ENCODE data around the gene ERBB4. TPM values are rescaled to one million over a fixed set of nuclear protein-coding genes. Genes with fewer than 3 reads are reported as not detected.

The ERBB4 gene
- total RNA-seq, 1 donor from 2014 or later: 1.7 TPM

GRCh38 chr2:211354481-211354880 is 1184.1 kb downstream of the ERBB4 start:
- no peak for TF ChIP-seq CTCF (IDR thresholded peaks at IDR 0.05)
- Histone ChIP-seq H3K27ac (no peak overlapping the region), H3K4me1 (no peaks in the 10 kb centered on the region), H3K9me3 (no peaks in the 10 kb centered on the region), H3K27me3 (no peaks in the 10 kb centered on the region), H3K36me3 (no peaks in the 10 kb centered on the region), H3K4me3 (no peak overlapping the region)
- intact Hi-C loops (cut with DNase I): no loop called here
- DNase-seq (ENCODE audit: low spot score in 2 of 2): no peak

GRCh38 chr2:211351987-211352386 is 1186.6 kb downstream of the ERBB4 start:
- TF ChIP-seq CTCF (IDR thresholded peaks at IDR 0.05): no peak
- intact Hi-C loops (cut with DNase I): no loop called here

GRCh38 chr2:211349031-211349430 is 1189.6 kb downstream of the ERBB4 start:
- Histone ChIP-seq H3K36me3 (no peaks in the 10 kb centered on the region), H3K27ac (no peak overlapping the region), H3K4me1 (no peaks in the 10 kb centered on the region), H3K27me3 (no peaks in the 10 kb centered on the region), H3K9me3 (no peaks in the 10 kb centered on the region), H3K4me3 (no peak overlapping the region)
- intact Hi-C loops (cut with DNase I): no loop called here
- no peak for DNase-seq (ENCODE audit: low spot score in 2 of 2)
- TF ChIP-seq CTCF (IDR thresholded peaks at IDR 0.05): no peak

More at GRCh38 chr2:211351987-211352386, 1186.6 kb downstream of the ERBB4 start:
- Histone ChIP-seq H3K27me3 (no peaks in the 10 kb centered on the region), H3K4me1 (no peaks in the 10 kb centered on the region), H3K27ac (no peak overlapping the region), H3K36me3 (no peaks in the 10 kb centered on the region), H3K4me3 (no peak overlapping the region), H3K9me3 (no peaks in the 10 kb centered on the region)
- no peak for DNase-seq (ENCODE audit: low spot score in 2 of 2)

GRCh38 chr2:211347328-211347727 is 1191.3 kb downstream of the ERBB4 start:
- intact Hi-C loops (cut with DNase I): no loop called here
- no peak for TF ChIP-seq CTCF (IDR thresholded peaks at IDR 0.05)
- DNase-seq (ENCODE audit: low spot score in 2 of 2): no peak
- Histone ChIP-seq H3K27ac (no peak overlapping the region), H3K4me3 (no peak overlapping the region), H3K4me1 (no peaks in the 10 kb centered on the region), H3K27me3 (no peaks in the 10 kb centered on the region), H3K36me3 (no peaks in the 10 kb centered on the region), H3K9me3 (no peaks in the 10 kb centered on the region)

- no peak for TF ChIP-seq CTCF (IDR thresholded peaks at IDR 0.05)
- intact Hi-C loops (cut with DNase I): no loop called here
- H3K9me3 ChIP-seq: no peaks in the 10 kb centered on the region
- DNase-seq (ENCODE audit: low spot score in 2 of 2): no peak
- H3K36me3 ChIP-seq: no peaks in the 10 kb centered on the region
- no peak overlapping the region for H3K27ac ChIP-seq
- H3K27me3 ChIP-seq: no peaks in the 10 kb centered on the region
- no peak overlapping the region for H3K4me3 ChIP-seq
- no peaks in the 10 kb centered on the region for H3K4me1 ChIP-seq
Measured at GRCh38 chr2:211344289-211344688, 1194.3 kb downstream of the ERBB4 start.

- Histone ChIP-seq H3K27me3 (no peaks in the 10 kb centered on the region), H3K27ac (no peak overlapping the region), H3K36me3 (no peaks in the 10 kb centered on the region), H3K4me1 (no peaks in the 10 kb centered on the region), H3K9me3 (no peaks in the 10 kb centered on the region), H3K4me3 (no peak overlapping the region)
- intact Hi-C loops (cut with DNase I): no loop called here
- TF ChIP-seq CTCF (IDR thresholded peaks at IDR 0.05): no peak
- no peak for DNase-seq (ENCODE audit: low spot score in 2 of 2)
Measured at GRCh38 chr2:211333377-211333776, 1205.2 kb downstream of the ERBB4 start.
